ENCODE measurements around the gene TWIST1. TPM values are rescaled to one million over a fixed set of nuclear protein-coding genes. Genes with fewer than 3 reads are reported as not detected.

Gene TWIST1
- total and polyA plus RNA-seq, 9 donors, result 4.6 to 24.5 (median 8.3) TPM

GRCh38 chr7:19133390-19133789 lies 16.0 kb upstream of the TWIST1 start:
- no peak for DNase-seq
- no peaks in the 10 kb centered on the region for H3K9me3 ChIP-seq (replicated peaks; ENCODE audit: control insufficient read depth, low read depth, low read length)
- H3K4me1 ChIP-seq (ENCODE audit: control insufficient read depth, insufficient read depth, low read length), result no peaks in the 10 kb centered on the region
- no peaks in the 10 kb centered on the region for H3K27me3 ChIP-seq (ENCODE audit: control insufficient read depth, insufficient read depth, low read length)
- H3K36me3 ChIP-seq (ENCODE audit: control insufficient read depth, insufficient read depth, low read length), result no peaks in the 10 kb centered on the region
- 46% methylated on average over 2 of the region's 4 CpGs for WGBS (ENCODE audit: insufficient coverage)
- H3K4me3 ChIP-seq (ENCODE audit: low read length), result no peak overlapping the region
- H3K27ac ChIP-seq (ENCODE audit: low read length), result no peak overlapping the region

- H3K9me3 ChIP-seq (replicated peaks; ENCODE audit: control insufficient read depth, low read depth, low read length), result no peaks in the 10 kb centered on the region
- H3K4me1 ChIP-seq (ENCODE audit: control insufficient read depth, insufficient read depth, low read length), result no peaks in the 10 kb centered on the region
- DNase-seq, result no peak
- no peaks in the 10 kb centered on the region for H3K27me3 ChIP-seq (ENCODE audit: control insufficient read depth, insufficient read depth, low read length)
- H3K4me3 ChIP-seq (ENCODE audit: low read length), result no peak overlapping the region
- no peaks in the 10 kb centered on the region for H3K36me3 ChIP-seq (ENCODE audit: control insufficient read depth, insufficient read depth, low read length)
- no peak overlapping the region for H3K27ac ChIP-seq (ENCODE audit: low read length)
- WGBS (ENCODE audit: insufficient coverage), result no CpG with 5 or more reads among the region's 1 CpG
Measured at GRCh38 chr7:19128856-19129255, 11.4 kb upstream of the TWIST1 start.

DNA sequence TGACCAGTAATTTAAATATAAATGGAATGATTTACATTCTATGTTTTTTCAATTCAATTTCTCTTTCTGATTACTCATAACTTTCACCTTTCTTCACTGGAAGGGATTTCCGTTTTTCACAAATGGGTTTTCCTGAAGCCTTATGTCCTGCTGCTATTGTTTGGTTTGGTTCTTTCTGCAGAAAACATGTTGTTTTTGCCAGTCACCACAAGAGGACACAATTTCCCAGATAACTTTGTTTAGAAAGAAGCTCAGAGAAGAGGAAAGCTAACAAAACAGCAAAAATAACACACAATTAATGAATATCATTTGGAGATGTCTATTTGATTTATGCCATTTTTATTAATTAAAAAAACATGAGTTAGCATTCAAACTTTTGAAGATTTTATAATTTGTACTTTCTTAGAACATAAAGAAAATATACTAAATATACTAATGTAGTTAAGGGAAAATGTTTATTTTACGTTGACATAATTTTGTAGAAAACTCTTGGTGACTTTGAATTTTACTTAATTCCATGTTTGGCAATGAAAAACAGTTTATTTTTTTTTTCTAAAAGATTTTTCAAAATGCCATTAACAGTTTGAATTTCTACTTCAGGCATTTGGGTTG lies 4.6 kb upstream of the TWIST1 start:
- Histone ChIP-seq H3K4me3 (ENCODE audit: low read length) (no peak overlapping the region), H3K9me3 (replicated peaks; ENCODE audit: control insufficient read depth, low read depth, low read length) (no peaks in the 10 kb centered on the region), H3K4me1 (ENCODE audit: control insufficient read depth, insufficient read depth, low read length) (peaks cover 14% of the 10 kb centered on the region), H3K27me3 (ENCODE audit: control insufficient read depth, insufficient read depth, low read length) (peaks cover 30% of the 10 kb centered on the region), H3K27ac (ENCODE audit: low read length) (no peak overlapping the region), H3K36me3 (ENCODE audit: control insufficient read depth, insufficient read depth, low read length) (no peaks in the 10 kb centered on the region)
- WGBS (ENCODE audit: insufficient coverage), result no CpG with 5 or more reads among the region's 2 CpGs
- DNase-seq, result peak; percentile 76

GRCh38 chr7:19119870-19120486 lies 2.5 kb upstream of the TWIST1 start:
- H3K4me1 ChIP-seq (ENCODE audit: control insufficient read depth, insufficient read depth, low read length), result peaks cover 21% of the 10 kb centered on the region
- no peaks in the 10 kb centered on the region for H3K36me3 ChIP-seq (ENCODE audit: control insufficient read depth, insufficient read depth, low read length)
- 70% methylated on average over 5 of the region's 10 CpGs for WGBS (ENCODE audit: insufficient coverage)
- H3K27ac ChIP-seq (ENCODE audit: low read length), result no peak overlapping the region
- DNase-seq, result no peak
- no peaks in the 10 kb centered on the region for H3K9me3 ChIP-seq (replicated peaks; ENCODE audit: control insufficient read depth, low read depth, low read length)
- peaks cover 45% of the 10 kb centered on the region for H3K27me3 ChIP-seq (ENCODE audit: control insufficient read depth, insufficient read depth, low read length)
- no peak overlapping the region for H3K4me3 ChIP-seq (ENCODE audit: low read length)

- peaks cover 21% of the 10 kb centered on the region for H3K4me1 ChIP-seq (ENCODE audit: control insufficient read depth, insufficient read depth, low read length)
- 32% methylated on average over 2 of the region's 8 CpGs for WGBS (ENCODE audit: insufficient coverage)
- H3K27ac ChIP-seq (ENCODE audit: low read length), result no peak overlapping the region
- H3K36me3 ChIP-seq (ENCODE audit: control insufficient read depth, insufficient read depth, low read length), result no peaks in the 10 kb centered on the region
- DNase-seq, result no peak
- no peak overlapping the region for H3K4me3 ChIP-seq (ENCODE audit: low read length)
- H3K27me3 ChIP-seq (ENCODE audit: control insufficient read depth, insufficient read depth, low read length), result peaks cover 45% of the 10 kb centered on the region
- no peaks in the 10 kb centered on the region for H3K9me3 ChIP-seq (replicated peaks; ENCODE audit: control insufficient read depth, low read depth, low read length)
Measured at GRCh38 chr7:19119372-19119771, 1.9 kb upstream of the TWIST1 start.

DNA sequence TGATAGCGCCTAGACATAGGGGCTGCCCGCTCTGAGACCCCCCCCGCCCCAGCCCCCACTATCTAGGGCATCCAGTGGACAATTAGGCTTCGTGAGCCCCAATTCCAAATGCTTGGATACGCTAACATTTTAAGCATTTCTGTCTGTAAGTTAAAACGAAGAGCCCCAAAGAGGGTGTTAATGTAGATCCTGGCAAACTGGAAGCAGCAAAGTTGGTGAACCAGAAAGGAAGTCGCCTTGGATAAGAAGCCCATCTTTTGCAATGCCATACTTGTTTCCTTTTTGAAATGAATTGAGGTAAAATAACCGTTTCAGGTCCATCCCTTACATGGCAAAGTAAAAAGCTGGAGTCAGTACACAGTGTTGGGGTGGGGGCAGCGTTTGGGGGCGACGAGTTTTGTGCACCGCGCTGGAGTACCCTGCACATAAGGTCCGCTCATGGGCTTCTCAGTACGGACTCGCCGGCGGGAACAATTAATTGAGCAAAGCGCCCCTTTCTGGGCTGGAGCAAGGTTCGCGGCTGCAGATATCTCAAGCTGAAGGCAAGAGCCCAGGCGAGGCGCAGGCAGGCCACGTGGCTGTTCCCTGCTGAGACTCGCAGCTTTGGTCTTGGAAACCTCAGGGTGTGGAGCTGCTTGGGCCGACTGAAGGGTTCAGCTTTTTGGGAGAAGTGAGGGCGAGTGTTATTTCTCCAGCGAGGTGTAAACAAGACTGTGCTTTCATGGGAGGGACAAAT lies 1.4 kb upstream of the TWIST1 start:
- Histone ChIP-seq H3K27me3 (ENCODE audit: control insufficient read depth, insufficient read depth, low read length) (peaks cover 45% of the 10 kb centered on the region), H3K4me3 (ENCODE audit: low read length) (peak overlapping the region; percentile 53), H3K4me1 (ENCODE audit: control insufficient read depth, insufficient read depth, low read length) (peaks cover 21% of the 10 kb centered on the region), H3K27ac (ENCODE audit: low read length) (no peak overlapping the region), H3K9me3 (replicated peaks; ENCODE audit: control insufficient read depth, low read depth, low read length) (no peaks in the 10 kb centered on the region), H3K36me3 (ENCODE audit: control insufficient read depth, insufficient read depth, low read length) (no peaks in the 10 kb centered on the region)
- no peak for DNase-seq
- 27% methylated on average over 20 of the region's 28 CpGs for WGBS (ENCODE audit: insufficient coverage)

- WGBS (ENCODE audit: insufficient coverage), result under 1% methylated on average over 40 of the region's 51 CpGs
- Histone ChIP-seq H3K4me1 (ENCODE audit: control insufficient read depth, insufficient read depth, low read length) (peaks cover 21% of the 10 kb centered on the region), H3K27me3 (ENCODE audit: control insufficient read depth, insufficient read depth, low read length) (peaks cover 45% of the 10 kb centered on the region), H3K9me3 (replicated peaks; ENCODE audit: control insufficient read depth, low read depth, low read length) (no peaks in the 10 kb centered on the region), H3K27ac (ENCODE audit: low read length) (peak overlapping the region; percentile 83), H3K36me3 (ENCODE audit: control insufficient read depth, insufficient read depth, low read length) (no peaks in the 10 kb centered on the region), H3K4me3 (ENCODE audit: low read length) (peak overlapping the region; percentile 53)
- DNase-seq, result peak; percentile 48
Measured at GRCh38 chr7:19117870-19118608, 603 bp upstream of the TWIST1 start.

- Histone ChIP-seq H3K27ac (ENCODE audit: low read length) (peak overlapping the region; percentile 68), H3K4me1 (ENCODE audit: control insufficient read depth, insufficient read depth, low read length) (peaks cover 23% of the 10 kb centered on the region), H3K36me3 (ENCODE audit: control insufficient read depth, insufficient read depth, low read length) (no peaks in the 10 kb centered on the region), H3K4me3 (ENCODE audit: low read length) (peak overlapping the region; percentile 74), H3K9me3 (replicated peaks; ENCODE audit: control insufficient read depth, low read depth, low read length) (no peaks in the 10 kb centered on the region), H3K27me3 (ENCODE audit: control insufficient read depth, insufficient read depth, low read length) (peaks cover 60% of the 10 kb centered on the region)
- DNase-seq, result peak; percentile 56
- 0% methylated on average over 54 of the region's 70 CpGs for WGBS (ENCODE audit: insufficient coverage)
Measured at GRCh38 chr7:19116121-19117090, 1.0 kb downstream of the TWIST1 start.

DNA sequence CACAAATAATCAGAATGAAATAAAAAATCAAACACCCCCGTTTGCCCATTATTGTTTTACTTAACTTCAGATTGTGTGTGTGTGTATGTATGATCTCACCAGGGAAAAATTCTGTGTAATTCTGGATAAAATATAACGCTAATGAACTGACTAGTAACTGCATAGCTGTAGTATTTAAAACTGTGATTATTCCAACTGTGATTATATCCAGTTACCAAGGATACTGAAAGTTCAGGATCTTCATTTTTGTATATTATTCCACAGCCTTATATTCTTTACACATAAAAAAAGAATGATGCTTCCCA lies 2.9 kb downstream of the TWIST1 start:
- Histone ChIP-seq H3K4me1 (ENCODE audit: control insufficient read depth, insufficient read depth, low read length) (peaks cover 23% of the 10 kb centered on the region), H3K9me3 (replicated peaks; ENCODE audit: control insufficient read depth, low read depth, low read length) (no peaks in the 10 kb centered on the region), H3K27me3 (ENCODE audit: control insufficient read depth, insufficient read depth, low read length) (peaks cover 63% of the 10 kb centered on the region), H3K27ac (ENCODE audit: low read length) (no peak overlapping the region), H3K36me3 (ENCODE audit: control insufficient read depth, insufficient read depth, low read length) (no peaks in the 10 kb centered on the region), H3K4me3 (ENCODE audit: low read length) (no peak overlapping the region)
- peak; percentile 54 for DNase-seq
- no CpG with 5 or more reads among the region's 2 CpGs for WGBS (ENCODE audit: insufficient coverage)
